ENCODE results near the gene TOMM20. TPM values are rescaled to one million over a fixed set of nuclear protein-coding genes. Genes with fewer than 3 reads are reported as not detected.
"Not testable (repeated sequence)": the region's sequence is repeated elsewhere in the genome, so short reads cannot be mapped to it uniquely, and the experiment has no call there.

Gene TOMM20
- total RNA-seq, 1 experiment from 2014 or later: 110 TPM

- DNase-seq (ENCODE audit: low read depth, low spot score); in situ Hi-C loops (cut with HindIII; ENCODE audit: low pct_unique_long_range_greater_than_20kb, low sequenced_read_pairs): not testable (repeated sequence)
Measured at GRCh38 chr1:235092045-235092406, 36.6 kb downstream of the TOMM20 start.

- in situ Hi-C loops (cut with HindIII; ENCODE audit: low pct_unique_long_range_greater_than_20kb, low sequenced_read_pairs); DNase-seq (ENCODE audit: low read depth, low spot score): not testable (repeated sequence)
Measured at GRCh38 chr1:235091319-235092044, 37.2 kb downstream of the TOMM20 start.

GRCh38 chr1:235090406-235091069 is 38.1 kb downstream of the TOMM20 start:
- in situ Hi-C loops (cut with HindIII; ENCODE audit: low pct_unique_long_range_greater_than_20kb, low sequenced_read_pairs): no loop called here
- DNase-seq (ENCODE audit: low read depth, low spot score): peak; percentile 93

GRCh38 chr1:235088907-235089306 is 39.7 kb downstream of the TOMM20 start:
- in situ Hi-C loops (cut with HindIII; ENCODE audit: low pct_unique_long_range_greater_than_20kb, low sequenced_read_pairs): no loop called here
- DNase-seq (ENCODE audit: low read depth, low spot score): no peak

- in situ Hi-C loops (cut with HindIII; ENCODE audit: low pct_unique_long_range_greater_than_20kb, low sequenced_read_pairs): no loop called here
- no peak for DNase-seq (ENCODE audit: low read depth, low spot score)
Measured at GRCh38 chr1:235088430-235088829, 40.2 kb downstream of the TOMM20 start.

- DNase-seq (ENCODE audit: low read depth, low spot score): no peak
- in situ Hi-C loops (cut with HindIII; ENCODE audit: low pct_unique_long_range_greater_than_20kb, low sequenced_read_pairs): no loop called here
Measured at GRCh38 chr1:235087906-235088305, 40.7 kb downstream of the TOMM20 start.

GRCh38 chr1:235085411-235086117 is 43.1 kb downstream of the TOMM20 start:
- DNase-seq (ENCODE audit: low read depth, low spot score); in situ Hi-C loops (cut with HindIII; ENCODE audit: low pct_unique_long_range_greater_than_20kb, low sequenced_read_pairs): not testable (repeated sequence)

GRCh38 chr1:235080788-235081187 is 47.8 kb downstream of the TOMM20 start:
- in situ Hi-C loops (cut with HindIII; ENCODE audit: low pct_unique_long_range_greater_than_20kb, low sequenced_read_pairs): not testable (repeated sequence)

GRCh38 chr1:235080297-235080657 is 48.4 kb downstream of the TOMM20 start:
- DNase-seq (ENCODE audit: low read depth, low spot score); in situ Hi-C loops (cut with HindIII; ENCODE audit: low pct_unique_long_range_greater_than_20kb, low sequenced_read_pairs): not testable (repeated sequence)

More at GRCh38 chr1:235080788-235081187, 47.8 kb downstream of the TOMM20 start:
- not testable (repeated sequence) for DNase-seq (ENCODE audit: low read depth, low spot score)

GRCh38 chr1:235079443-235080296 is 49.0 kb downstream of the TOMM20 start:
- DNase-seq (ENCODE audit: low read depth, low spot score): no peak
- in situ Hi-C loops (cut with HindIII; ENCODE audit: low pct_unique_long_range_greater_than_20kb, low sequenced_read_pairs): loop anchor here (10.0 kb wide), 1 partner anchor 485 kb away; no protein-coding TSS in a partner anchor

- DNase-seq (ENCODE audit: low read depth, low spot score): no peak
- in situ Hi-C loops (cut with HindIII; ENCODE audit: low pct_unique_long_range_greater_than_20kb, low sequenced_read_pairs): loop anchor here (10.0 kb wide), 1 partner anchor 484 kb away; no protein-coding TSS in a partner anchor
Measured at GRCh38 chr1:235078480-235079381, 49.9 kb downstream of the TOMM20 start.

GRCh38 chr1:235077571-235078479 is 50.8 kb downstream of the TOMM20 start:
- in situ Hi-C loops (cut with HindIII; ENCODE audit: low pct_unique_long_range_greater_than_20kb, low sequenced_read_pairs): loop anchor here (10.0 kb wide), 1 partner anchor 483 kb away; no protein-coding TSS in a partner anchor
- DNase-seq (ENCODE audit: low read depth, low spot score): no peak

GRCh38 chr1:235077163-235077540 is 51.5 kb downstream of the TOMM20 start:
- DNase-seq (ENCODE audit: low read depth, low spot score): no peak
- in situ Hi-C loops (cut with HindIII; ENCODE audit: low pct_unique_long_range_greater_than_20kb, low sequenced_read_pairs): loop anchor here (10.0 kb wide), 1 partner anchor 482 kb away; no protein-coding TSS in a partner anchor

GRCh38 chr1:235076504-235077162 is 52.0 kb downstream of the TOMM20 start:
- in situ Hi-C loops (cut with HindIII; ENCODE audit: low pct_unique_long_range_greater_than_20kb, low sequenced_read_pairs): loop anchor here (10.0 kb wide), 1 partner anchor 482 kb away; no protein-coding TSS in a partner anchor

GRCh38 chr1:235075777-235076308 is 52.8 kb downstream of the TOMM20 start:
- in situ Hi-C loops (cut with HindIII; ENCODE audit: low pct_unique_long_range_greater_than_20kb, low sequenced_read_pairs): loop anchor here (10.0 kb wide), 1 partner anchor 481 kb away; no protein-coding TSS in a partner anchor
- DNase-seq (ENCODE audit: low read depth, low spot score): no peak

More at GRCh38 chr1:235076504-235077162, 52.0 kb downstream of the TOMM20 start:
- no peak for DNase-seq (ENCODE audit: low read depth, low spot score)
